ENCODE data around the gene SIPA1L2. TPM values are rescaled to one million over a fixed set of nuclear protein-coding genes. Genes with fewer than 3 reads are reported as not detected.

Gene SIPA1L2
- total and polyA plus RNA-seq, 2 of the 13 experiments (the other 11 are each of a cell fraction or from before 2014, with no cell fraction given), result 0.03 TPM; not detected in 1

GRCh38 chr1:232597721-232598120 lies 32.2 kb downstream of the SIPA1L2 start:
- Histone ChIP-seq H3K27ac (ENCODE audit: extremely low read length, insufficient read depth, low read length) (no peak overlapping the region), H4K20me1 (ENCODE audit: insufficient read depth, low read length) (no peaks in the 10 kb centered on the region), H2AFZ (ENCODE audit: low read length) (no peak overlapping the region), H3K9me3 (ENCODE audit: low read length) (no peaks in the 10 kb centered on the region), H3K4me3 (replicated peaks in 1 of 3; ENCODE audit: insufficient read depth in 1 of 3, low read depth in 2 of 3, low read length in 3 of 3) (no peak overlapping the region), H3K9ac (ENCODE audit: insufficient read depth, low read depth, low read length) (no peak overlapping the region), H3K4me1 (ENCODE audit: insufficient read depth, low read length) (no peaks in the 10 kb centered on the region), H3K79me2 (ENCODE audit: insufficient read depth, low read length) (no peaks in the 10 kb centered on the region), H3K27me3 (ENCODE audit: control insufficient read depth in 1 of 2, insufficient read depth in 2 of 2, low read length in 2 of 2) (peaks cover 0 to 19% of the 10 kb centered on the region in 2 experiments; a peak in 2 of 5 replicates), H3K36me3 (replicated peaks in 1 of 2; ENCODE audit: control insufficient read depth in 1 of 2, insufficient read depth in 2 of 2, low read length in 2 of 2) (no peaks in the 10 kb centered on the region), H3K4me2 (ENCODE audit: low read depth, low read length) (no peak overlapping the region)
- POLR2A ChIA-PET, result no interaction called here
- BruUV-seq (replicated peaks), result no TSS peak
- FAIRE-seq (no peak), DNase-seq (ENCODE audit: low spot score) (no peak), ATAC-seq (no peak)
- TF ChIP-seq, protein P1, sequence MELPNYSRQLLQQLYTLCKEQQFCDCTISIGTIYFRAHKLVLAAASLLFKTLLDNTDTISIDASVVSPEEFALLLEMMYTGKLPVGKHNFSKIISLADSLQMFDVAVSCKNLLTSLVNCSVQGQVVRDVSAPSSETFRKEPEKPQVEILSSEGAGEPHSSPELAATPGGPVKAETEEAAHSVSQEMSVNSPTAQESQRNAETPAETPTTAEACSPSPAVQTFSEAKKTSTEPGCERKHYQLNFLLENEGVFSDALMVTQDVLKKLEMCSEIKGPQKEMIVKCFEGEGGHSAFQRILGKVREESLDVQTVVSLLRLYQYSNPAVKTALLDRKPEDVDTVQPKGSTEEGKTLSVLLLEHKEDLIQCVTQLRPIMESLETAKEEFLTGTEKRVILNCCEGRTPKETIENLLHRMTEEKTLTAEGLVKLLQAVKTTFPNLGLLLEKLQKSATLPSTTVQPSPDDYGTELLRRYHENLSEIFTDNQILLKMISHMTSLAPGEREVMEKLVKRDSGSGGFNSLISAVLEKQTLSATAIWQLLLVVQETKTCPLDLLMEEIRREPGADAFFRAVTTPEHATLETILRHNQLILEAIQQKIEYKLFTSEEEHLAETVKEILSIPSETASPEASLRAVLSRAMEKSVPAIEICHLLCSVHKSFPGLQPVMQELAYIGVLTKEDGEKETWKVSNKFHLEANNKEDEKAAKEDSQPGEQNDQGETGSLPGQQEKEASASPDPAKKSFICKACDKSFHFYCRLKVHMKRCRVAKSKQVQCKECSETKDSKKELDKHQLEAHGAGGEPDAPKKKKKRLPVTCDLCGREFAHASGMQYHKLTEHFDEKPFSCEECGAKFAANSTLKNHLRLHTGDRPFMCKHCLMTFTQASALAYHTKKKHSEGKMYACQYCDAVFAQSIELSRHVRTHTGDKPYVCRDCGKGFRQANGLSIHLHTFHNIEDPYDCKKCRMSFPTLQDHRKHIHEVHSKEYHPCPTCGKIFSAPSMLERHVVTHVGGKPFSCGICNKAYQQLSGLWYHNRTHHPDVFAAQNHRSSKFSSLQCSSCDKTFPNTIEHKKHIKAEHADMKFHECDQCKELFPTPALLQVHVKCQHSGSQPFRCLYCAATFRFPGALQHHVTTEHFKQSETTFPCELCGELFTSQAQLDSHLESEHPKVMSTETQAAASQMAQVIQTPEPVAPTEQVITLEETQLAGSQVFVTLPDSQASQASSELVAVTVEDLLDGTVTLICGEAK (IDR thresholded peaks at IDR 0.05), result no peak
- TF ChIP-seq, protein P1 (CRISPR knock-in tag; IDR thresholded peaks at IDR 0.05), result no peak
- no peak for TF ChIP-seq ZNF333 (CRISPR knock-in tag; IDR thresholded peaks at IDR 0.05; ENCODE audit: borderline replicate concordance)
- CTCF ChIA-PET (ENCODE audit: low intra/inter-chr PET ratio, low total read pairs), result no interaction called here
- in situ Hi-C loops (cut with HindIII; ENCODE audit: extremely low pct_ligation_motif_present, low pct_unique_long_range_greater_than_20kb), result no loop called here
- intact Hi-C loops (cut with micrococcal nuclease; ENCODE audit: unreplicated experiment), result no loop called here
- WGBS (ENCODE audit: low lambda C conversion rate), result 92% methylated on average over 2 of the region's 2 CpGs
